A673 (cell line): ENCODE measurements around the gene DHX34.
"Not testable (repeated sequence)": the region's sequence is repeated elsewhere in the genome, so short reads cannot be mapped to it uniquely, and the experiment has no call there.

ENCODE experiments used
- CTCF ChIP-seq: fragments of 300-800, 200-600 bp; sonication (generic); conservative IDR thresholded peaks from 2 replicates; pipeline ENCODE4 v1.5.1; 2017; ENCODE audit warnings: low read depth, mild to moderate bottlenecking, antibody characterized with exemption, low read length, moderate library complexity, mixed read lengths
- EZH2 ChIP-seq: fragments of 200-600 bp; sonication (generic); IDR thresholded peaks from 2 replicates; pipeline ENCODE4 v1.6.1; 2017; ENCODE audit warnings: borderline replicate concordance, low read depth, mild to moderate bottlenecking, mixed read lengths, antibody characterized with exemption, low read length; ENCODE audit not compliant: poor library complexity, severe bottlenecking

- not testable (repeated sequence) for TF ChIP-seq CTCF, EZH2
Measured at GRCh38 chr19:47386582-47386981, 37.5 kb downstream of the DHX34 start.
